Testis (tissue), 2 donors: ENCODE data around the gene BEX1.

ENCODE experiments used
- POLR2A ChIP-seq: fragments of 450-650 bp; IDR thresholded peaks from one replicate; pipeline ENCODE4 v1.6.1; 2017; ENCODE audit warnings: antibody characterized with exemption, mild to moderate bottlenecking, moderate library complexity
- TF ChIP-seq, protein P1 (sequence below), 3 experiments: fragments of 450-650 bp in 2 of 3; fragments of 200-600 bp in 1 of 3; sonication (generic) in 1 of 3; IDR thresholded peaks; one replicate each; pipeline ENCODE4 v1.5.1; 2016 to 2019; ENCODE audit warnings: antibody characterized with exemption in 3 of 3, mild to moderate bottlenecking in 2 of 3, moderate library complexity in 1 of 3

- no peak for TF ChIP-seq POLR2A
- TF ChIP-seq, protein P1, sequence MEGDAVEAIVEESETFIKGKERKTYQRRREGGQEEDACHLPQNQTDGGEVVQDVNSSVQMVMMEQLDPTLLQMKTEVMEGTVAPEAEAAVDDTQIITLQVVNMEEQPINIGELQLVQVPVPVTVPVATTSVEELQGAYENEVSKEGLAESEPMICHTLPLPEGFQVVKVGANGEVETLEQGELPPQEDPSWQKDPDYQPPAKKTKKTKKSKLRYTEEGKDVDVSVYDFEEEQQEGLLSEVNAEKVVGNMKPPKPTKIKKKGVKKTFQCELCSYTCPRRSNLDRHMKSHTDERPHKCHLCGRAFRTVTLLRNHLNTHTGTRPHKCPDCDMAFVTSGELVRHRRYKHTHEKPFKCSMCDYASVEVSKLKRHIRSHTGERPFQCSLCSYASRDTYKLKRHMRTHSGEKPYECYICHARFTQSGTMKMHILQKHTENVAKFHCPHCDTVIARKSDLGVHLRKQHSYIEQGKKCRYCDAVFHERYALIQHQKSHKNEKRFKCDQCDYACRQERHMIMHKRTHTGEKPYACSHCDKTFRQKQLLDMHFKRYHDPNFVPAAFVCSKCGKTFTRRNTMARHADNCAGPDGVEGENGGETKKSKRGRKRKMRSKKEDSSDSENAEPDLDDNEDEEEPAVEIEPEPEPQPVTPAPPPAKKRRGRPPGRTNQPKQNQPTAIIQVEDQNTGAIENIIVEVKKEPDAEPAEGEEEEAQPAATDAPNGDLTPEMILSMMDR (IDR thresholded peaks at IDR 0.05) = no peak
These were observed at the start of gene BEX1 for GRCh38 chrX:103063918-103064434.
